ENCODE measurements around the gene SMYD1. TPM values are rescaled to one million over a fixed set of nuclear protein-coding genes. Genes with fewer than 3 reads are reported as not detected.

Gene SMYD1
- total RNA-seq, 1 donor from 2014 or later, result not detected

DNA sequence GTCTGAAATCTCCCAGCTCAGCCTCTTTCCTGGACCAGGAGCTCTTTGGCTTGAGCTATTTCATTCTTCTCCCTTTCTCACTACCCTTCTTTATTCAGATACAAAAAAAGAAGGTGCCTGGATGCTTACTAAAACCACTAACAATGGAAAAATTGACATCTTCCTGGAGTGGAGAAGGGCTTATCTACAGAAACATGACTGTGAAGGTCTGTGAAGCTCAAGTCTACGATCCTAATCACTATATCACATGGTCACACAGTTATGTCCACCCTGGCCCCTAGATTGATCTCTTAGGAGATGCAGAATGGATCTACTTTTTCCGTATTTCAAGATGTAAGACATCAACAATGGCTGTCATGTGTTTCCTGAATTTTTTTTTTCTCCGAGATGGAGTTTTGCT, 6.3 kb upstream of the SMYD1 start:
- Mint-ChIP-seq H3K27me3 (ENCODE audit: insufficient read depth, low read depth) (peaks cover 2% of the 10 kb centered on the region), H3K36me3 (no peaks in the 10 kb centered on the region), H3K27ac (no peak overlapping the region), H3K4me3 (no peak overlapping the region), H3K4me1 (peaks cover under 1% of the 10 kb centered on the region), H3K9me3 (no peaks in the 10 kb centered on the region)
- Histone ChIP-seq H3K4me1 (peaks cover 8% of the 10 kb centered on the region), H4K20me1 (ENCODE audit: low read depth) (no peaks in the 10 kb centered on the region), H3K27ac (no peak overlapping the region), H3K79me2 (ENCODE audit: low read depth) (no peaks in the 10 kb centered on the region), H3K36me3 (no peaks in the 10 kb centered on the region), H3K27me3 (no peaks in the 10 kb centered on the region), H3K4me2 (no peak overlapping the region), H3K9ac (no peak overlapping the region), H3K9me3 (ENCODE audit: low read depth) (no peaks in the 10 kb centered on the region), H3F3A (ENCODE audit: low read depth) (peaks cover 8% of the 10 kb centered on the region), H2AFZ (replicated peaks) (peak overlapping the region; percentile 58), H3K4me3 (no peak overlapping the region)
- no peak for DNase-seq (ENCODE audit: low spot score)
- TF ChIP-seq EZH2 (IDR thresholded peaks at IDR 0.05) (no peak), EZH2phosphoT487 (IDR thresholded peaks at IDR 0.05) (no peak)
- TF ChIP-seq, protein P1, sequence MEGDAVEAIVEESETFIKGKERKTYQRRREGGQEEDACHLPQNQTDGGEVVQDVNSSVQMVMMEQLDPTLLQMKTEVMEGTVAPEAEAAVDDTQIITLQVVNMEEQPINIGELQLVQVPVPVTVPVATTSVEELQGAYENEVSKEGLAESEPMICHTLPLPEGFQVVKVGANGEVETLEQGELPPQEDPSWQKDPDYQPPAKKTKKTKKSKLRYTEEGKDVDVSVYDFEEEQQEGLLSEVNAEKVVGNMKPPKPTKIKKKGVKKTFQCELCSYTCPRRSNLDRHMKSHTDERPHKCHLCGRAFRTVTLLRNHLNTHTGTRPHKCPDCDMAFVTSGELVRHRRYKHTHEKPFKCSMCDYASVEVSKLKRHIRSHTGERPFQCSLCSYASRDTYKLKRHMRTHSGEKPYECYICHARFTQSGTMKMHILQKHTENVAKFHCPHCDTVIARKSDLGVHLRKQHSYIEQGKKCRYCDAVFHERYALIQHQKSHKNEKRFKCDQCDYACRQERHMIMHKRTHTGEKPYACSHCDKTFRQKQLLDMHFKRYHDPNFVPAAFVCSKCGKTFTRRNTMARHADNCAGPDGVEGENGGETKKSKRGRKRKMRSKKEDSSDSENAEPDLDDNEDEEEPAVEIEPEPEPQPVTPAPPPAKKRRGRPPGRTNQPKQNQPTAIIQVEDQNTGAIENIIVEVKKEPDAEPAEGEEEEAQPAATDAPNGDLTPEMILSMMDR (IDR thresholded peaks at IDR 0.05), result no peak

DNA sequence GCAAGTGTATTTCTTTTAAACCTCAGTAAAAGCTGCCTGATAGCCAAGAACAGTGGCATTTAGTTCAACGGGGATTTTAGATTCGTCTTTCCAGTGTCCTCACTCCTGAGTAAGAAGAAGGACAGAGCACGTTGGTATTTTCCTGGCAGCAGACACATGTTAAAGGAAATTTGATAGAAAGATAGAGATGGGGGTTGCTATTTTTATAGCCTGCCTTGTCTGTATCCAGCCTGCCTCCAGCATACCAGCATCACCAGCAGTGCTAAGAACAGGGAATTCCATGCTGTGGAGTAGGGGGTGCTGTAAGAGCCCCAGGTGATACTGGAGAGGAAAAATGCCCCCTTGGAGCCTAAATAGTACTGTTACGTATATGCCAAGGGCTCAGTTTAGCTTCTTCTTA, 1.1 kb upstream of the SMYD1 start:
- no peak overlapping the region for H2AFZ ChIP-seq (replicated peaks)
- H3K4me3 ChIP-seq, result no peak overlapping the region
- TF ChIP-seq EZH2 (IDR thresholded peaks at IDR 0.05), result no peak
- TF ChIP-seq, protein P1 (IDR thresholded peaks at IDR 0.05), result no peak
- no peak for TF ChIP-seq EZH2phosphoT487 (IDR thresholded peaks at IDR 0.05)
- no peak overlapping the region for H3K4me2 ChIP-seq
- H3K27me3 Mint-ChIP-seq (ENCODE audit: insufficient read depth, low read depth), result peaks cover 3% of the 10 kb centered on the region
- peaks cover 15% of the 10 kb centered on the region for H3K4me1 Mint-ChIP-seq
- no peaks in the 10 kb centered on the region for H3K36me3 ChIP-seq
- H3K79me2 ChIP-seq (ENCODE audit: low read depth), result no peaks in the 10 kb centered on the region
- H3F3A ChIP-seq (ENCODE audit: low read depth), result no peaks in the 10 kb centered on the region
- no peaks in the 10 kb centered on the region for H3K9me3 Mint-ChIP-seq
- H3K4me1 ChIP-seq, result no peaks in the 10 kb centered on the region
- no peak overlapping the region for H3K27ac Mint-ChIP-seq
- no peaks in the 10 kb centered on the region for H4K20me1 ChIP-seq (ENCODE audit: low read depth)
- H3K9ac ChIP-seq, result no peak overlapping the region
- DNase-seq (ENCODE audit: low spot score), result no peak
- no peak overlapping the region for H3K27ac ChIP-seq
- H3K4me3 Mint-ChIP-seq, result no peak overlapping the region
- H3K9me3 ChIP-seq (ENCODE audit: low read depth), result no peaks in the 10 kb centered on the region
- no peaks in the 10 kb centered on the region for H3K36me3 Mint-ChIP-seq
- no peaks in the 10 kb centered on the region for H3K27me3 ChIP-seq

DNA sequence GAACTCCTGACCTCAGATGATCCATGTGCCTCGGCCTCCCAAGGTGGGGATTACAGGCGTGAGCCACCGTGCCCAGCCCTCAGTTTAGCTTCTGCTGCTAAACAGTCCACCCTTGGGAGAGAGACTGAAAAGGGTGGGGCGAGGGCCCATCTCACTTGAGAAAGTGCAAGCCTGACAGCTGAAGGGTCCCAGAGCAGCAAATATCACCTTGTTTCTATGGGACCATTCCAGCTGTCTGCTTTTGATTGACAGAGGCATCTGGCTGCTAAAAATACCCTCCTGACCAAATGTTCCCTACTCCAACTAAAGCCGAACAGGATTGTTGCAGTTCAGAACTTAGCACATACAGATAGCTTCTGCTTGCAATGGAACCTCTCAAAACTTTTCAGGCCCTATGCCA, 436 bp upstream of the SMYD1 start:
- no peaks in the 10 kb centered on the region for H3K36me3 ChIP-seq
- Mint-ChIP-seq H3K36me3 (no peaks in the 10 kb centered on the region), H3K27ac (peak overlapping the region; percentile 36), H3K9me3 (no peaks in the 10 kb centered on the region), H3K4me3 (no peak overlapping the region), H3K4me1 (peaks cover 17% of the 10 kb centered on the region), H3K27me3 (ENCODE audit: insufficient read depth, low read depth) (peaks cover 7% of the 10 kb centered on the region)
- no peaks in the 10 kb centered on the region for H3K27me3 ChIP-seq
- H3K27ac ChIP-seq, result no peak overlapping the region
- H3K9ac ChIP-seq, result no peak overlapping the region
- no peaks in the 10 kb centered on the region for H3K79me2 ChIP-seq (ENCODE audit: low read depth)
- no peaks in the 10 kb centered on the region for H3K9me3 ChIP-seq (ENCODE audit: low read depth)
- no peaks in the 10 kb centered on the region for H4K20me1 ChIP-seq (ENCODE audit: low read depth)
- no peak for DNase-seq (ENCODE audit: low spot score)
- TF ChIP-seq EZH2 (IDR thresholded peaks at IDR 0.05) (no peak), EZH2phosphoT487 (IDR thresholded peaks at IDR 0.05) (no peak)
- TF ChIP-seq, protein P1 (IDR thresholded peaks at IDR 0.05), result no peak
- no peak overlapping the region for H3K4me3 ChIP-seq
- H3K4me2 ChIP-seq, result no peak overlapping the region
- H3K4me1 ChIP-seq, result no peaks in the 10 kb centered on the region
- peak overlapping the region; percentile 0 for H2AFZ ChIP-seq (replicated peaks)
- H3F3A ChIP-seq (ENCODE audit: low read depth), result no peaks in the 10 kb centered on the region

Data from neural progenitor cell (in vitro differentiated cells).